Vagina (tissue), 2 donors: ENCODE results near the gene KRTAP10-5.

Experiments
- POLR2A ChIP-seq, 2 donors: fragments of 450-650 bp; IDR thresholded peaks; one replicate each; pipeline ENCODE4 v1.6.1; 2017; ENCODE audit warnings: antibody characterized with exemption in 2 of 2, mild to moderate bottlenecking in 2 of 2, moderate library complexity in 2 of 2
- POLR2AphosphoS5 ChIP-seq, 2 donors: sonication (generic); formaldehyde crosslinking; IDR thresholded peaks; one replicate each; pipeline ENCODE4 v1.9.0; 2017; ENCODE audit warnings: antibody characterized with exemption in 2 of 2, mild to moderate bottlenecking in 2 of 2, low read depth in 1 of 2; ENCODE audit not compliant: insufficient read depth in 1 of 2
- TF ChIP-seq, protein P1 (sequence below), 3 experiments: fragments of 450-650 bp in 2 of 3; fragments of 200-600 bp in 1 of 3; sonication (generic) in 1 of 3; IDR thresholded peaks; one replicate each; pipeline ENCODE4 v1.5.1; 2017 to 2019; ENCODE audit warnings: antibody characterized with exemption in 3 of 3, mild to moderate bottlenecking in 2 of 3, moderate library complexity in 2 of 3

DNA sequence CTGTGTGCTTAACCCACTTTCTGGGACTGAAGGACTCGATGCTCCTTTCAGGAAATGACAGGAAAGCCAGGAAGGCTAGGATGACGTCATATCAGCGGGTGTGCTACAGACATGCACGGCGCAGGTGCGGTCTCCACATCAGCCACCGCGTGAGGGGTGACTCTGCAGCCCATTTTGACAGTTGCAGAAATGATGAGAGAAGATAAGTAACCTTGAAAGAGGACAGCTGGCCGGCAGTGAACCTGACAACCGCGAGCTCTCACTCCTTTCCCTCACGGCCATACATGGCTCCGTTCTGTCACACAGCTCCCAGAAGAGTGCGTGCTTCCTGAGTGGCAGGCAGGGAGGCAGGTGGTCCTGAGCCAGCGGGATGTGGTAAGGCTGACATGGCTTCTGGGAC lies 1.7 kb upstream of the KRTAP10-5 start:
- TF ChIP-seq, protein P1, sequence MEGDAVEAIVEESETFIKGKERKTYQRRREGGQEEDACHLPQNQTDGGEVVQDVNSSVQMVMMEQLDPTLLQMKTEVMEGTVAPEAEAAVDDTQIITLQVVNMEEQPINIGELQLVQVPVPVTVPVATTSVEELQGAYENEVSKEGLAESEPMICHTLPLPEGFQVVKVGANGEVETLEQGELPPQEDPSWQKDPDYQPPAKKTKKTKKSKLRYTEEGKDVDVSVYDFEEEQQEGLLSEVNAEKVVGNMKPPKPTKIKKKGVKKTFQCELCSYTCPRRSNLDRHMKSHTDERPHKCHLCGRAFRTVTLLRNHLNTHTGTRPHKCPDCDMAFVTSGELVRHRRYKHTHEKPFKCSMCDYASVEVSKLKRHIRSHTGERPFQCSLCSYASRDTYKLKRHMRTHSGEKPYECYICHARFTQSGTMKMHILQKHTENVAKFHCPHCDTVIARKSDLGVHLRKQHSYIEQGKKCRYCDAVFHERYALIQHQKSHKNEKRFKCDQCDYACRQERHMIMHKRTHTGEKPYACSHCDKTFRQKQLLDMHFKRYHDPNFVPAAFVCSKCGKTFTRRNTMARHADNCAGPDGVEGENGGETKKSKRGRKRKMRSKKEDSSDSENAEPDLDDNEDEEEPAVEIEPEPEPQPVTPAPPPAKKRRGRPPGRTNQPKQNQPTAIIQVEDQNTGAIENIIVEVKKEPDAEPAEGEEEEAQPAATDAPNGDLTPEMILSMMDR (IDR thresholded peaks at IDR 0.05), result no peak
- TF ChIP-seq POLR2AphosphoS5 (IDR thresholded peaks at IDR 0.05; ENCODE audit: insufficient read depth in 1 of 2, low read depth in 1 of 2) (no peak), POLR2A (IDR thresholded peaks at IDR 0.05) (no peak)
